Colonic mucosa (tissue), 4 donors: Measurements from ENCODE around the gene MYEF2. TPM values are rescaled to one million over a fixed set of nuclear protein-coding genes. Genes with fewer than 3 reads are reported as not detected.

Experiments
- DNase-seq: peaks from one replicate; pipeline ENCODE4 v3.0.0-alpha.2; 2020
- H3K27ac ChIP-seq: fragments of 200-600 bp; one replicate; pipeline ENCODE4 v1.8.0; 2021
- H3K27me3 ChIP-seq: fragments of 200-600 bp; one replicate; pipeline ENCODE4 v1.8.0; 2021
- H3K36me3 ChIP-seq: fragments of 200-600 bp; one replicate; pipeline ENCODE4 v1.8.0; 2021
- H3K4me1 ChIP-seq: fragments of 200-600 bp; one replicate; pipeline ENCODE4 v1.8.0; 2021; ENCODE audit warnings: mild to moderate bottlenecking
- H3K4me3 ChIP-seq: fragments of 200-600 bp; one replicate; pipeline ENCODE4 v1.8.0; 2021
- H3K9ac ChIP-seq, 2 donors: one replicate each; pipeline ENCODE4 v1.7.0; 2013; ENCODE audit warnings: control low read depth in 2 of 2, low read depth in 2 of 2, low read length in 2 of 2
- H3K9me3 ChIP-seq: fragments of 200-600 bp; one replicate; pipeline ENCODE4 v1.8.0; 2021
- CTCF ChIP-seq: fragments of 200-600 bp; IDR thresholded peaks from one replicate; pipeline ENCODE4 v1.8.0; 2022; ENCODE audit warnings: antibody characterized with exemption, mild to moderate bottlenecking
- intact Hi-C: fragments of 100-400 bp; cut with DNase I; formaldehyde crosslinking; loops from one replicate; pipeline ENCODE4 v1.14.1; 2022
- total RNA-seq, 2 donors: library from RNA; stranded (reverse); fragmentation: NEBNext Ultra II Directional in 1 of 2; extraction: Animal tissue kit (Norgen Biotek cat#: 25700) in 1 of 2; gene quantifications; one replicate each; pipeline ENCODE4 v1.2.1, GENCODE V29; 2021
- donor health status: healthy.
- donor health status: DM: no; HTN: no; CAD: no.
- donor health status: DM: no; HTN: no; CAD: no.

The MYEF2 gene
- total RNA-seq, 2 donors from 2014 or later: 12.4 to 13.5 TPM

GRCh38 chr15:48101376-48101961 is 76.6 kb downstream of the MYEF2 start:
- Histone ChIP-seq H3K9me3 (no peaks in the 10 kb centered on the region), H3K9ac (no peak overlapping the region), H3K36me3 (no peaks in the 10 kb centered on the region), H3K27me3 (no peaks in the 10 kb centered on the region), H3K27ac (no peak overlapping the region), H3K4me1 (no peaks in the 10 kb centered on the region), H3K4me3 (no peak overlapping the region)
- no peak for TF ChIP-seq CTCF
- intact Hi-C loops: no loop called here
- DNase-seq: no peak

DNA sequence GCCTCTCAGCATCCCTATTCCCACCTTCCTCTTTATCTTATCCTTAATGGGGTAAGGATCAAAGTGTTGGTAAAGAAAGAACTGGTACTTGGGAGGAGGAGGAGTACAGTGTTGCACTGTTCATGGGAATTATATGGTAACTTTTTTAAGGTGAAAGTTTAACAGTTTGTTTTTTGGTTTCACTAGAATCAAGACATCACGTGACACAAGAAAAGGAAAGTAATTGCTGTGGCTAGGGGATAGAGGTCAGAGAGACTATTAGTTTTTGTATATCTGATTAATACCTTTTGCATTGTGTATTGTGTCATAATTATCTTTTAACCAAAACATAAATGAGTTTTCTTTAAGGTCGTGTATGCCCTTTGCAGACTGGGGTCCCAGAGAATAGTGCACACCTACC is 80.8 kb downstream of the MYEF2 start:
- Histone ChIP-seq H3K9ac (no peak overlapping the region), H3K36me3 (no peaks in the 10 kb centered on the region), H3K27me3 (no peaks in the 10 kb centered on the region), H3K27ac (no peak overlapping the region), H3K4me1 (no peaks in the 10 kb centered on the region), H3K9me3 (no peaks in the 10 kb centered on the region), H3K4me3 (no peak overlapping the region)
- no peak for TF ChIP-seq CTCF
- no peak for DNase-seq
- intact Hi-C loops: no loop called here

DNA sequence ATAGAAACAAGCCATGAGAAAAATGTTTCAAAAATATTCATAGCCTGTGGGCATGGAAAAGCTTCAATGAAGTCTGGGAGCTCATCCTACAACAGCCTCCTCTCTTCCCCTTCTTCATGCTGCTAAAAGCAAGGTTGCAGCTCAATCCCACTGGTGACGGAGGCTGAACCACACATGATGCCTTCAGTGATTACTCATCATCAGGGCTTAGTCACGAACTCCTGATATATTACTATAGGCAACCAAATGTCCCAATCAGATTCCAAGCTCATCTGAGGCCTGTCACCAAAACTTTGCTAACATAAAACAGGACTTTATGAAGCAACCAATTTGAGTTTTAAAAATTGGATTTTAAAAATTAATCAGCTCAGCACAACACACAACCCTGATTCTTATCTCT is 81.3 kb downstream of the MYEF2 start:
- no peak for TF ChIP-seq CTCF
- no peak overlapping the region for H3K4me3 ChIP-seq
- no peak overlapping the region for H3K27ac ChIP-seq
- no peak for DNase-seq
- H3K4me1 ChIP-seq: no peaks in the 10 kb centered on the region
- H3K27me3 ChIP-seq: no peaks in the 10 kb centered on the region
- no peak overlapping the region for H3K9ac ChIP-seq
- no peaks in the 10 kb centered on the region for H3K36me3 ChIP-seq
- intact Hi-C loops: no loop called here
- H3K9me3 ChIP-seq: no peaks in the 10 kb centered on the region

GRCh38 chr15:48096355-48096786 is 81.7 kb downstream of the MYEF2 start:
- Histone ChIP-seq H3K9ac (no peak overlapping the region), H3K4me1 (no peaks in the 10 kb centered on the region), H3K4me3 (no peak overlapping the region), H3K27ac (no peak overlapping the region), H3K9me3 (no peaks in the 10 kb centered on the region), H3K36me3 (no peaks in the 10 kb centered on the region), H3K27me3 (no peaks in the 10 kb centered on the region)
- no peak for DNase-seq
- no peak for TF ChIP-seq CTCF
- intact Hi-C loops: no loop called here

- H3K27ac ChIP-seq: no peak overlapping the region
- intact Hi-C loops: no loop called here
- H3K36me3 ChIP-seq: no peaks in the 10 kb centered on the region
- no peaks in the 10 kb centered on the region for H3K9me3 ChIP-seq
- DNase-seq: no peak
- no peak overlapping the region for H3K9ac ChIP-seq
- H3K4me1 ChIP-seq: no peaks in the 10 kb centered on the region
- no peak overlapping the region for H3K4me3 ChIP-seq
- TF ChIP-seq CTCF: no peak
- H3K27me3 ChIP-seq: no peaks in the 10 kb centered on the region
Observed at GRCh38 chr15:48091522-48091921, 86.6 kb downstream of the MYEF2 start.
